ENCODE results near the gene HLCS.
A peak's percentile ranks its signal among the peaks of the same experiment; 100 is the strongest.

The HLCS gene

GRCh38 chr21:36879827-36880226, 86.6 kb downstream of the HLCS start:
- no peak for DNase-seq

GRCh38 chr21:36877741-36878140, 88.7 kb downstream of the HLCS start:
- no peak for DNase-seq

GRCh38 chr21:36874665-36875064, 91.8 kb downstream of the HLCS start:
- DNase-seq: no peak

- no peak for DNase-seq
Observed at GRCh38 chr21:36873513-36873912, 93.0 kb downstream of the HLCS start.

- no peak for DNase-seq
Observed at GRCh38 chr21:36867291-36867905, 99.1 kb downstream of the HLCS start.

GRCh38 chr21:36866419-36866818, 100.0 kb downstream of the HLCS start:
- DNase-seq: no peak

GRCh38 chr21:36864974-36865373, 101.5 kb downstream of the HLCS start:
- no peak for DNase-seq

- no peak for DNase-seq
Observed at GRCh38 chr21:36863260-36863659, 103.2 kb downstream of the HLCS start.

GRCh38 chr21:36861595-36862323, 104.7 kb downstream of the HLCS start:
- DNase-seq: no peak

GRCh38 chr21:36860736-36861594, 105.5 kb downstream of the HLCS start:
- DNase-seq: no peak

- DNase-seq: peak; percentile 59
Observed at GRCh38 chr21:36859744-36860501, 106.5 kb downstream of the HLCS start.

GRCh38 chr21:36858320-36858957, 108.0 kb downstream of the HLCS start:
- DNase-seq: no peak

- DNase-seq: no peak
Observed at GRCh38 chr21:36856643-36857042, 109.8 kb downstream of the HLCS start.

GRCh38 chr21:36854391-36854790, 112.1 kb downstream of the HLCS start:
- DNase-seq: no peak

- no peak for DNase-seq
Observed at GRCh38 chr21:36852864-36853263, 113.6 kb downstream of the HLCS start.

- DNase-seq: no peak
Observed at GRCh38 chr21:36852293-36852692, 114.2 kb downstream of the HLCS start.

GRCh38 chr21:36851121-36851520, 115.3 kb downstream of the HLCS start:
- no peak for DNase-seq

GRCh38 chr21:36850372-36850771, 116.1 kb downstream of the HLCS start:
- DNase-seq: no peak

GRCh38 chr21:36849461-36850105, 116.9 kb downstream of the HLCS start:
- no peak for DNase-seq

GRCh38 chr21:36848730-36849274, 117.7 kb downstream of the HLCS start:
- no peak for DNase-seq

GRCh38 chr21:36847189-36847588, 119.3 kb downstream of the HLCS start:
- DNase-seq: no peak

GRCh38 chr21:36846631-36847030, 119.8 kb downstream of the HLCS start:
- no peak for DNase-seq
